HCT116 (cell line): Measurements from ENCODE around the gene UBE2D3.

Experiments
- EGR1 ChIP-seq: IDR thresholded peaks from 2 replicates; pipeline ENCODE4 v1.6.1; 2012; ENCODE audit warnings: low read depth
- EZH2phosphoT487 ChIP-seq: fragments of 200-600 bp; IDR thresholded peaks from 2 replicates; pipeline ENCODE4 v1.6.1; 2018; ENCODE audit warnings: antibody characterized with exemption, borderline replicate concordance
- POLR2A ChIP-seq: IDR thresholded peaks from 2 replicates; pipeline ENCODE4 v1.7.0; 2011; ENCODE audit warnings: borderline replicate concordance; ENCODE audit not compliant: insufficient read depth, insufficient read length; ENCODE audit errors: extremely low read depth
- POLR2AphosphoS5 ChIP-seq: IDR thresholded peaks from 2 replicates; pipeline ENCODE4 v1.6.1; 2011; ENCODE audit warnings: mild to moderate bottlenecking, low read depth, low read length, moderate library complexity
- RAD21 ChIP-seq: IDR thresholded peaks from 2 replicates; pipeline ENCODE4 v1.6.1; 2012; ENCODE audit warnings: low read depth, mild to moderate bottlenecking
- SIN3A ChIP-seq: IDR thresholded peaks from 2 replicates; pipeline ENCODE4 v1.6.1; 2012; ENCODE audit warnings: low read depth
- SRF ChIP-seq: IDR thresholded peaks from 2 replicates; pipeline ENCODE4 v1.6.1; 2012; ENCODE audit warnings: low read depth
- YY1 ChIP-seq: IDR thresholded peaks from 2 replicates; pipeline ENCODE4 v1.6.1; 2011; ENCODE audit warnings: low read length, low read depth, moderate library complexity, mild to moderate bottlenecking; ENCODE audit not compliant: insufficient replicate concordance; ENCODE audit errors: extremely low read depth
- TF ChIP-seq, protein P1 (sequence below), 3 experiments: fragments of 200-600 bp in 1 of 3; sonication (generic) in 1 of 3; IDR thresholded peaks in 2 of 3; conservative IDR thresholded peaks in 1 of 3; 2 replicates each; pipeline ENCODE4 v1.5.1; 2012 to 2017; ENCODE audit warnings: low read depth in 2 of 3, low read length in 2 of 3, antibody characterized with exemption in 1 of 3, borderline replicate concordance in 1 of 3, control low read depth in 1 of 3, mild to moderate bottlenecking in 1 of 3, mixed read lengths in 1 of 3, mixed run types in 1 of 3, moderate library complexity in 1 of 3; ENCODE audit not compliant: insufficient read depth in 1 of 3
- TF ChIP-seq, protein P2 (sequence below): IDR thresholded peaks from 2 replicates; pipeline ENCODE4 v1.6.1; 2012
- TF ChIP-seq, protein P3 (sequence below): IDR thresholded peaks from 2 replicates; pipeline ENCODE4 v1.6.1; 2012

DNA sequence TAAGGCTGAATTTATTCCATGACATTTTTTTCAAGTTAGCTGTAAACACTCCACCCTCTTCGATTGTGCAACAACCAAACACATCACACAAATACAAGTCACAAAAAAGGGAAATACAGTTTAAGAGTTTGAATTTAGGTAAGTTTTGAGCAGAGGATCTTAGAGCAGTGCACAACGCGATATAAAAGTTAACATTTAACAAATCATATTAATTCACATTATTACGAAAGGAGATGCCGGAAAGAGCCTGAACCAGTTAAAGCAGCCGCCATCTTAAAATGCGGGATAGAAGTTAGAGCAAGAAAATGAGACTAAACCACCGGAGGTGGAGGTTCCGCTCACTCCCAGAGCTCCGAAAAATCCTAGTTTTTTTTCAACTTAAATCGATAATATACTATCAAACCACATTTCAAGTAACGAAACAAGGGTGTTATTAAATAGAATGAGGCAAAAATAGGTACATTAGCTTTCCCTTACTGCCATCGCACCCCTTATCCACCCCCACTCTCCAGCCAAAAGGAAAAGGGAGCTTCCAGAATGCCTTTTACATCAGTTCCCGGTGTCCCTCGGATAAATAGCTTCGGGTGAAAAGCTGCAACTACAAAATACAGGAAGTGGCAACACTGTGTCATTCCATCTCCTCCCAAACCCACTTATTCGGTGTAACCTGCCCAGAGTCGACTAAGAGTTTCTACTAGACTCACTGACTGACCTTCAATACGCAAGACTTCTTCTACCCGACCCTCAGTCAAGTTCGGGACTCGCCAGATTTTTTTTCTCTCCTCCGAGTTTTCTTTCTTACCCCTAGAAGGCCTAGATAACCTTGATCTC, 1.9 kb downstream of the UBE2D3 start:
- TF ChIP-seq, protein P1, sequence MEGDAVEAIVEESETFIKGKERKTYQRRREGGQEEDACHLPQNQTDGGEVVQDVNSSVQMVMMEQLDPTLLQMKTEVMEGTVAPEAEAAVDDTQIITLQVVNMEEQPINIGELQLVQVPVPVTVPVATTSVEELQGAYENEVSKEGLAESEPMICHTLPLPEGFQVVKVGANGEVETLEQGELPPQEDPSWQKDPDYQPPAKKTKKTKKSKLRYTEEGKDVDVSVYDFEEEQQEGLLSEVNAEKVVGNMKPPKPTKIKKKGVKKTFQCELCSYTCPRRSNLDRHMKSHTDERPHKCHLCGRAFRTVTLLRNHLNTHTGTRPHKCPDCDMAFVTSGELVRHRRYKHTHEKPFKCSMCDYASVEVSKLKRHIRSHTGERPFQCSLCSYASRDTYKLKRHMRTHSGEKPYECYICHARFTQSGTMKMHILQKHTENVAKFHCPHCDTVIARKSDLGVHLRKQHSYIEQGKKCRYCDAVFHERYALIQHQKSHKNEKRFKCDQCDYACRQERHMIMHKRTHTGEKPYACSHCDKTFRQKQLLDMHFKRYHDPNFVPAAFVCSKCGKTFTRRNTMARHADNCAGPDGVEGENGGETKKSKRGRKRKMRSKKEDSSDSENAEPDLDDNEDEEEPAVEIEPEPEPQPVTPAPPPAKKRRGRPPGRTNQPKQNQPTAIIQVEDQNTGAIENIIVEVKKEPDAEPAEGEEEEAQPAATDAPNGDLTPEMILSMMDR (IDR thresholded peaks at IDR 0.05 in 2 of 3, conservative IDR thresholded peaks at IDR 0.05 in 1 of 3; ENCODE audit: borderline replicate concordance in 1 of 3, insufficient read depth in 1 of 3, low read depth in 2 of 3, low read length in 2 of 3) = no peak
- TF ChIP-seq, protein P2, sequence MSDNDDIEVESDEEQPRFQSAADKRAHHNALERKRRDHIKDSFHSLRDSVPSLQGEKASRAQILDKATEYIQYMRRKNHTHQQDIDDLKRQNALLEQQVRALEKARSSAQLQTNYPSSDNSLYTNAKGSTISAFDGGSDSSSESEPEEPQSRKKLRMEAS = no peak
- no peak for TF ChIP-seq EGR1
- peak; percentile 50 for TF ChIP-seq POLR2AphosphoS5
- TF ChIP-seq EZH2phosphoT487 = no peak
- TF ChIP-seq, protein P3, sequence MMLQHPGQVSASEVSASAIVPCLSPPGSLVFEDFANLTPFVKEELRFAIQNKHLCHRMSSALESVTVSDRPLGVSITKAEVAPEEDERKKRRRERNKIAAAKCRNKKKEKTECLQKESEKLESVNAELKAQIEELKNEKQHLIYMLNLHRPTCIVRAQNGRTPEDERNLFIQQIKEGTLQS = no peak
- TF ChIP-seq POLR2A = no peak
- peak; percentile 79 for TF ChIP-seq YY1
- TF ChIP-seq SRF = no peak
- no peak for TF ChIP-seq RAD21
- TF ChIP-seq SIN3A = no peak
